HEK293 (cell line): ENCODE data around the gene TTLL7.

Experiments used
- CTCF ChIA-PET: fragments of 350-600 bp; formaldehyde crosslinking; extraction: SDS; loops from one replicate; lab custom pipeline; 2021; ENCODE audit warnings: antibody characterized with exemption; lab: Yijun Ruan, JAX
- POLR2A ChIA-PET: fragments of 300-600 bp; formaldehyde crosslinking; extraction: SDS; loops from one replicate; lab custom pipeline; 2020; ENCODE audit warnings: antibody characterized with exemption, inconsistent platforms; lab: Yijun Ruan, JAX
- H3K27ac ChIP-seq: fragments of 200-500 bp; sonication (Bioruptor generic); 2 replicates; pipeline ENCODE4 v1.5.1; 2014; ENCODE audit warnings: low read depth, low read length, control low read depth, inconsistent platforms; ENCODE audit errors: extremely low read depth
- H3K36me3 ChIP-seq, 2 experiments: fragments of 200-500 bp in 1 of 2; sonication (Bioruptor generic) in 1 of 2; 1 replicate in 1 of 2; 2 replicates in 1 of 2; pipeline ENCODE4 v1.5.1; 2014 to 2017; ENCODE audit warnings: inconsistent platforms in 2 of 2, low read length in 2 of 2; ENCODE audit not compliant: control insufficient read depth in 2 of 2, insufficient read depth in 1 of 2
- H3K4me1 ChIP-seq: fragments of 200-500 bp; sonication (Bioruptor generic); 2 replicates; pipeline ENCODE4 v1.5.1; 2014; ENCODE audit warnings: mild to moderate bottlenecking, low read length, inconsistent platforms; ENCODE audit not compliant: control insufficient read depth, insufficient read depth
- H3K4me3 ChIP-seq: 2 replicates; pipeline ENCODE4 v1.5.1; 2011; ENCODE audit warnings: low read depth, mild to moderate bottlenecking, control low read depth, low read length, moderate library complexity
- H3K9me3 ChIP-seq: fragments of 200-500 bp; sonication (Bioruptor generic); 2 replicates; pipeline ENCODE4 v1.5.1; 2014; ENCODE audit warnings: low read depth, low read length, inconsistent platforms; ENCODE audit not compliant: control insufficient read depth, insufficient read depth
- KLF1 ChIP-seq: fragments of 450-650 bp; formaldehyde crosslinking; IDR thresholded peaks from 2 replicates; pipeline ENCODE4 v1.5.1; 2016; ENCODE audit warnings: missing biosample characterization, missing genetic modification characterization
- KLF17 ChIP-seq: fragments of 450-650 bp; formaldehyde crosslinking; IDR thresholded peaks from 2 replicates; pipeline ENCODE4 v1.5.1; 2016; ENCODE audit warnings: missing biosample characterization, missing genetic modification characterization
- PRDM6 ChIP-seq: fragments of 450-650 bp; formaldehyde crosslinking; IDR thresholded peaks from 2 replicates; pipeline ENCODE4 v1.5.1; 2017; ENCODE audit warnings: missing biosample characterization, missing genetic modification characterization
- ZBTB1 ChIP-seq: fragments of 450-650 bp; formaldehyde crosslinking; IDR thresholded peaks from 2 replicates; pipeline ENCODE4 v1.5.1; 2016; ENCODE audit warnings: missing biosample characterization, missing genetic modification characterization
- ZNF10 ChIP-seq: fragments of 450-650 bp; formaldehyde crosslinking; IDR thresholded peaks from 2 replicates; pipeline ENCODE4 v1.5.1; 2017; ENCODE audit warnings: missing biosample characterization, missing genetic modification characterization
- ZNF169 ChIP-seq: fragments of 450-650 bp; formaldehyde crosslinking; IDR thresholded peaks from 2 replicates; pipeline ENCODE4 v1.5.1; 2016; ENCODE audit warnings: missing biosample characterization, missing genetic modification characterization
- ZNF184 ChIP-seq: fragments of 450-650 bp; IDR thresholded peaks from 2 replicates; pipeline ENCODE4 v1.5.1; 2018; ENCODE audit warnings: missing biosample characterization, mild to moderate bottlenecking, missing genetic modification characterization
- ZNF202 ChIP-seq: fragments of 450-650 bp; formaldehyde crosslinking; IDR thresholded peaks from 2 replicates; pipeline ENCODE4 v1.5.1; 2016; ENCODE audit warnings: missing biosample characterization, missing genetic modification characterization, borderline replicate concordance
- ZNF211 ChIP-seq: fragments of 450-650 bp; formaldehyde crosslinking; IDR thresholded peaks from 2 replicates; pipeline ENCODE4 v1.5.1; 2016; ENCODE audit warnings: low read depth, missing biosample characterization, missing genetic modification characterization
- ZNF24 ChIP-seq: fragments of 450-650 bp; formaldehyde crosslinking; IDR thresholded peaks from 2 replicates; pipeline ENCODE4 v1.5.1; 2016; ENCODE audit warnings: missing biosample characterization, missing genetic modification characterization
- ZNF266 ChIP-seq: fragments of 450-650 bp; formaldehyde crosslinking; IDR thresholded peaks from 2 replicates; pipeline ENCODE4 v1.5.1; 2016; ENCODE audit warnings: missing biosample characterization, missing genetic modification characterization, low read depth
- ZNF324 ChIP-seq: fragments of 450-650 bp; formaldehyde crosslinking; IDR thresholded peaks from 2 replicates; pipeline ENCODE4 v1.5.1; 2016; ENCODE audit warnings: missing biosample characterization, missing genetic modification characterization
- ZNF391 ChIP-seq: fragments of 450-650 bp; formaldehyde crosslinking; IDR thresholded peaks from 2 replicates; pipeline ENCODE4 v1.5.1; 2016; ENCODE audit warnings: low read depth, missing biosample characterization, missing genetic modification characterization, borderline replicate concordance
- ZNF423 ChIP-seq: fragments of 450-650 bp; formaldehyde crosslinking; IDR thresholded peaks from 2 replicates; pipeline ENCODE4 v1.5.1; 2016; ENCODE audit warnings: missing biosample characterization, missing genetic modification characterization
- ZNF513 ChIP-seq: fragments of 450-650 bp; IDR thresholded peaks from 2 replicates; pipeline ENCODE4 v1.5.1; 2018; ENCODE audit warnings: missing biosample characterization, missing genetic modification characterization
- ZNF518A ChIP-seq: fragments of 450-650 bp; formaldehyde crosslinking; conservative IDR thresholded peaks from 2 replicates; pipeline ENCODE4 v1.5.1; 2016; ENCODE audit warnings: low read depth, missing biosample characterization, missing genetic modification characterization
- ZNF521 ChIP-seq: fragments of 450-650 bp; formaldehyde crosslinking; IDR thresholded peaks from 2 replicates; pipeline ENCODE4 v1.5.1; 2017; ENCODE audit warnings: missing biosample characterization, mild to moderate bottlenecking, missing genetic modification characterization
- ZNF621 ChIP-seq: fragments of 450-650 bp; formaldehyde crosslinking; IDR thresholded peaks from 2 replicates; pipeline ENCODE4 v1.5.1; 2017; ENCODE audit warnings: missing biosample characterization, missing genetic modification characterization
- ZNF843 ChIP-seq: fragments of 450-650 bp; formaldehyde crosslinking; IDR thresholded peaks from 2 replicates; pipeline ENCODE4 v1.5.1; 2016; ENCODE audit warnings: missing biosample characterization, missing genetic modification characterization
- TF ChIP-seq, protein P1 (sequence below): fragments of 450-650 bp; formaldehyde crosslinking; IDR thresholded peaks from 2 replicates; pipeline ENCODE4 v1.5.1; 2016; ENCODE audit warnings: missing biosample characterization, missing genetic modification characterization
- TF ChIP-seq, protein P2 (sequence below): fragments of 450-650 bp; formaldehyde crosslinking; IDR thresholded peaks from 2 replicates; pipeline ENCODE4 v1.5.1; 2016; ENCODE audit warnings: missing biosample characterization, missing genetic modification characterization, low read depth
- TF ChIP-seq, protein P3 (sequence below): fragments of 450-650 bp; formaldehyde crosslinking; optimal IDR thresholded peaks from 2 replicates; pipeline ENCODE3; 2016; ENCODE audit warnings: missing biosample characterization, mild to moderate bottlenecking, missing genetic modification characterization

TTLL7 gene

DNA sequence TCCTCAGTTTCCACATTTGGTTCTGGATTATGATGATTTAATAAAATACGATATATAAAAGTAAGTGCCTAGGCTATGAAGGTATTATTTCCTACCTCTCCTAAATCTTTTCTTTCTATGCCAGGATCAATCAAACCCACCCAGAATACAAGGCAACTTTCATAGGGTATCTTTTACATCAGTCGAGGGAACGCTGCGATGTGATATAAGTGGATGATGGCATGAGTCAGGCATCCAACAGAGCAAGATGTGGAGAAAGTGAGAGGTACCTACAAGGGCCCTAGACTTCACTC is 781 bp downstream of the TTLL7 start (continued):
- TF ChIP-seq, protein P1, sequence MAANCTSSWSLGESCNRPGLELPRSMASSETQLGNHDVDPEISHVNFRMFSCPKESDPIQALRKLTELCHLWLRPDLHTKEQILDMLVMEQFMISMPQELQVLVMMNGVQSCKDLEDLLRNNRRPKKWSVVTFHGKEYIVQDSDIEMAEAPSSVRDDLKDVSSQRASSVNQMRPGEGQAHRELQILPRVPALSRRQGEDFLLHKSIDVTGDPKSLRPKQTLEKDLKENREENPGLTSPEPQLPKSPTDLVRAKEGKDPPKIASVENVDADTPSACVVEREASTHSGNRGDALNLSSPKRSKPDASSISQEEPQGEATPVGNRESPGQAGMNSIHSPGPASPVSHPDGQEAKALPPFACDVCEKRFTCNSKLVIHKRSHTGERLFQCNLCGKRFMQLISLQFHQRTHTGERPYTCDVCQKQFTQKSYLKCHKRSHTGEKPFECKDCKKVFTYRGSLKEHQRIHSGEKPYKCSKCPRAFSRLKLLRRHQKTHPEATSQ (tag by site-specific recombination): no peak
- TF ChIP-seq KLF1 (tag by site-specific recombination) (no peak), ZNF266 (tag by site-specific recombination) (no peak), ZNF184 (tag by site-specific recombination) (no peak), ZNF521 (tag by site-specific recombination) (no peak), ZNF843 (no peak), ZNF10 (tag by site-specific recombination) (peak; percentile 78)
- TF ChIP-seq, protein P2, sequence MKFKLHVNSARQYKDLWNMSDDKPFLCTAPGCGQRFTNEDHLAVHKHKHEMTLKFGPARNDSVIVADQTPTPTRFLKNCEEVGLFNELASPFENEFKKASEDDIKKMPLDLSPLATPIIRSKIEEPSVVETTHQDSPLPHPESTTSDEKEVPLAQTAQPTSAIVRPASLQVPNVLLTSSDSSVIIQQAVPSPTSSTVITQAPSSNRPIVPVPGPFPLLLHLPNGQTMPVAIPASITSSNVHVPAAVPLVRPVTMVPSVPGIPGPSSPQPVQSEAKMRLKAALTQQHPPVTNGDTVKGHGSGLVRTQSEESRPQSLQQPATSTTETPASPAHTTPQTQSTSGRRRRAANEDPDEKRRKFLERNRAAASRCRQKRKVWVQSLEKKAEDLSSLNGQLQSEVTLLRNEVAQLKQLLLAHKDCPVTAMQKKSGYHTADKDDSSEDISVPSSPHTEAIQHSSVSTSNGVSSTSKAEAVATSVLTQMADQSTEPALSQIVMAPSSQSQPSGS: no peak

DNA sequence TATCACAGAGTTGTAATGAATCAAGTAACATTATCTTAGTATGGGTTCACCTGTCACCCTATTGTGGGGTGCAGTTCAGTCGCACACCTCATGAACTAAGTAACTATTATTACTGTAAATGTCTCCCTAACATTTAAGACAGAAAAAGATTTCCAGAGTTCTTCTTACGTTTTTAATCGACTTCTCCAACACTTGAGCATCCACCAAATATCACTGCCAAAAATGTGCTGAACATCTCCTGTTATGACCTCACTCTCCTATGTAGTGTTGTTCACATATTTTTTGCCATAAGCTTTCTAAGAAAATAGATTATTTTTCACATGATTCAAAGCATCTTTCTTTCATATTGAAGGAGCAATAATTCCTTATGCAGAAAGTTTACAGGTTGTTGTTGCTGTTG is 1.3 kb downstream of the TTLL7 start:
- H3K4me3 ChIP-seq: no peak overlapping the region
- ChIA-PET CTCF (no interaction called here), POLR2A (no interaction called here)
- no peak overlapping the region for H3K27ac ChIP-seq
- H3K4me1 ChIP-seq: no peaks in the 10 kb centered on the region
- no peaks in the 10 kb centered on the region for H3K36me3 ChIP-seq
- TF ChIP-seq ZNF391 (tag by site-specific recombination): no peak
- no peak for TF ChIP-seq ZNF324 (tag by site-specific recombination)
- TF ChIP-seq ZNF202 (tag by site-specific recombination): no peak
- no peak for TF ChIP-seq ZNF621 (tag by site-specific recombination)
- TF ChIP-seq, protein P3, sequence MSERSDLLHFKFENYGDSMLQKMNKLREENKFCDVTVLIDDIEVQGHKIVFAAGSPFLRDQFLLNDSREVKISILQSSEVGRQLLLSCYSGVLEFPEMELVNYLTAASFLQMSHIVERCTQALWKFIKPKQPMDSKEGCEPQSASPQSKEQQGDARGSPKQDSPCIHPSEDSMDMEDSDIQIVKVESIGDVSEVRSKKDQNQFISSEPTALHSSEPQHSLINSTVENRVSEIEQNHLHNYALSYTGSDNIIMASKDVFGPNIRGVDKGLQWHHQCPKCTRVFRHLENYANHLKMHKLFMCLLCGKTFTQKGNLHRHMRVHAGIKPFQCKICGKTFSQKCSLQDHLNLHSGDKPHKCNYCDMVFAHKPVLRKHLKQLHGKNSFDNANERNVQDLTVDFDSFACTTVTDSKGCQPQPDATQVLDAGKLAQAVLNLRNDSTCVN (tag by site-specific recombination): no peak
- no peak for TF ChIP-seq ZNF513 (tag by site-specific recombination)
- TF ChIP-seq KLF17 (tag by site-specific recombination): no peak
- TF ChIP-seq ZNF24: no peak
- no peak for TF ChIP-seq ZNF211 (tag by site-specific recombination)
- TF ChIP-seq ZNF423 (tag by site-specific recombination): no peak
- H3K9me3 ChIP-seq: no peaks in the 10 kb centered on the region

- no peaks in the 10 kb centered on the region for H3K4me1 ChIP-seq
- H3K27ac ChIP-seq: no peak overlapping the region
- no peaks in the 10 kb centered on the region for H3K9me3 ChIP-seq
- CTCF ChIA-PET: no interaction called here
- POLR2A ChIA-PET: no interaction called here
- H3K36me3 ChIP-seq: no peaks in the 10 kb centered on the region
- H3K4me3 ChIP-seq: no peak overlapping the region
- no peak for TF ChIP-seq ZNF518A (tag by site-specific recombination)
- no peak for TF ChIP-seq ZBTB1 (tag by site-specific recombination)
- TF ChIP-seq ZNF169 (tag by site-specific recombination): no peak
- 0 out of 2 replicates have a peak, but pooled peaks have one; percentile 7 for TF ChIP-seq PRDM6 (tag by site-specific recombination)
These were observed 2.3 kb downstream of the TTLL7 start for GRCh38 chr1:83996621-83997020.
